Measurements from ENCODE around the gene MYO1D.
A peak's percentile ranks its signal among the peaks of the same experiment; 100 is the strongest.

The MYO1D gene

DNA sequence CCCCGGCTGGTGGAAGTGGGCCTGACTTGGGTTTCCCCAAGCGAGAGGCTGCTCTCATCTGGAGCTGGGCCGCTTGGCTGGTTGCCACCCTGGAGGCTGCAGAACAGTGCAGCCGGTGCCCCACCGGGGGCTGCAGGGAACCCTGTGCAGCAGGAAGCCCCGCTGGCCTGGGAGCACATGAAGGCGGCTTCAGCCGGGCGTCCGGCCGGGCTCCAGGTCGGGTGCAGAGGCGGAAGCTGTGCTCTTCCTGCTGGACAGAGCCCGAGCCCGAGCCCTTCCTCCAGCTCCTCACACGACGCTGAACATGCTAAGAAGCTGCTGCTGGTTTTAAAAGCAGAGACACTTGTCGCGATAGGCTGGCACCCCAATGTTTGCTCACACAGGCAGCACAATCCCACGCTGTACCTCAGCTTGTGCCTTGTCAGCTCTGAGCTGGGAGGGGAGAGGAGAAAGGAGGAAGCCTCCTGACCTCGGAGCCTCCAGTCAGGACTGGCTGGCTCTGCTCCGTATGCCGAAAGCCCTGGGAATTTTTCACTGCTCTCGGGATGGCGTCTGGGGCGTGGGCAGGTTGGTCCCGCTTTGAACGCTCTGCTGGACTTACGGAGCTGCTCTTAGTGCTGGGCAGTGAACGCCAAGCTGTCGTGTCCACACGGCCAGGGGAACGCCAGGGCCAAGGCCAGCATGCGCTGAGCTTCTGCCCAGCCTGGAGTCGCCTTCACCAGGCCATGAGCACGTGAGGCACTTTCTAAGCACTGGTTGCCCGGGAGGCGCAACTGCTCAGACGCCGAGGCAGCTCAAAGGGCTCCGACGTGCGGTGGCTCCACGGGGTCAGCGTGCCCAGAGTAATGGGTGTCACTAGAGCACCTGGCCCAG is 381.3 kb downstream of the MYO1D start:
- DNase-seq: no peak

GRCh38 chr17:32494621-32495358 is 382.1 kb downstream of the MYO1D start:
- DNase-seq: no peak

DNA sequence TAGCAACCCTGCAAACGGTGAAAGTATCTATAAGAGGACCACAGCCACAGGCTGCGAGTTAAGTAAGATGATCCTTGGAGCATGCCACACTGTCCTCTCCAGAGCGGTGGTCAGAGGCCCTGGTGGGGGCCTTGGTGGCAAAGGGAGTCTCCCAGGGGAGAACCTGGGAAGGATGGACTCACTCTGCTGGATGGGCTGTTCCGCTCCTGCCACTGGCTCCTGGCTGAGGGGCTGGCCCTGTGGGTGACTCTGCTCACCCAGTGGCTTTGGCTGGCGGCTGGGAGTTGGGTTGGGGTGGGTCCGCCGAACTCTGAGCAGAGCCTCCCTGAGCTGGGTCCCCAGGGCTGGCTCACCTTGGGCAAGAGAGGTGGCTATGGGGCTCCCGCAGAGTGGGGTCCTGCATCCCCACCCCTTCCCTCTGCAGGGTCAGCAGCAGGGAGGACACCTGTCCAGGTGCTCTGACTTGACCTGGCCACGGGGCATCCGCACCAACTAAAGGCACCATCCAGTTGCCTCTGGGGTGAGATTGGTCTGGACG is 382.9 kb downstream of the MYO1D start:
- DNase-seq: no peak

DNA sequence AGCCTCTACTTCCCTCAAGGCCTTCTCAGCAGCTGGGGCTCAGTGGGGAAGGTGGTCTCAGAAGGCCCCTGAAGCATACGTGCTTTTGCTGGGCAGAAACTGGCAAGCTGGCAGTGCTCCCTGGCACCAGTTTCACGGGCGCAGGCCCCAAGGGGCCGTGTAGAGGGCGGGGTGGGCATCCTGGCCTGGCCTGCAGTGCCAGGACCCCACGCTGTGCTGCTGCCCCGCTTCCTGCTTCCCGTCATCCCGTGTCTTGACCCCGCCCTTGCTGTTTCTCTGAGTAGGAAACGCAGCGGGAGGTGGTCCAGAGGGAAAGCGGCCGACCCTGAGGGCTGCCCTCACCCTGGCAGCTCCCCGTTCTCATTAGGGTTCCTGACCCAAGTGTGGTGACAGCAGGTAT is 383.4 kb downstream of the MYO1D start:
- no peak for DNase-seq

GRCh38 chr17:32492648-32493289 is 384.2 kb downstream of the MYO1D start:
- DNase-seq: no peak

GRCh38 chr17:32492264-32492589 is 384.7 kb downstream of the MYO1D start:
- no peak for DNase-seq

- peak; percentile 33 for DNase-seq
Observed at GRCh38 chr17:32491371-32492263, 385.3 kb downstream of the MYO1D start.

- DNase-seq: no peak
Observed at GRCh38 chr17:32490101-32490482, 386.8 kb downstream of the MYO1D start.

- DNase-seq: no peak
Observed at GRCh38 chr17:32489320-32490100, 387.4 kb downstream of the MYO1D start.

DNA sequence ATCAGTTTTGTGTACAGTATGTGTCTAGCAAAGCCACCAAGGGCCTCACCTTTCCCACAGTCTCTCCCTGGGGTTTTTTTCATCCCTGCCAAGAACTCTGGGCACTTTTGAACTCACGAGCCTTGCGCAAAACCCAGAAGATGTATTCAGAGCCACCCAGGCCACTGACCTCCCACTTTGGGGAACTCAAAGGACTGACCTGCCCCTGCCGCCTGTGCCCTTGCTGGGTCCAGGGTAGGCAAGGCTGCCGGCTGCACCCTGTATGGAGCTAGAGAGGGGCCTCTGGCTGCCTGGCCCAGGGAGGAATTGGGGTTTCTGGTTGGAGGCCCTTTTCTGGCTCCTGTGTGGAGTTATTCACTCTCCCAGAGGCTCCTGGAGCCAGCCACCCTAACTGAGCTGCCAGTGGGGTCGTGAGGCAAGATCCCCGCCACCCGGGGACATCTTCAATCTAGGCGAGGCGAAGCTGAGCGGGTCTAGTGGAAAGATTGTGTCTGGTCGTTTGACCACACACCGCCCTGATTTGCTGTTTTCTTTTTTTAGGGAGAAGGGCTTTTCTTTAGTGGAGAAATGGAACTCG is 388.2 kb downstream of the MYO1D start:
- DNase-seq: no peak

DNA sequence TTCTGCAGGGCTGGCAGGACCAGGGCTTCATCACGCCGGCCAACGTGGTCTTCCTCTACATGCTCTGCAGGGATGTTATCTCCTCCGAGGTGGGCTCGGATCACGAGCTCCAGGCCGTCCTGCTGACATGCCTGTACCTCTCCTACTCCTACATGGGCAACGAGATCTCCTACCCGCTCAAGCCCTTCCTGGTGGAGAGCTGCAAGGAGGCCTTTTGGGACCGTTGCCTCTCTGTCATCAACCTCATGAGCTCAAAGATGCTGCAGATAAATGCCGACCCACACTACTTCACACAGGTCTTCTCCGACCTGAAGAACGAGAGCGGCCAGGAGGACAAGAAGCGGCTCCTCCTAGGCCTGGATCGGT is 388.8 kb downstream of the MYO1D start:
- DNase-seq: no peak

DNA sequence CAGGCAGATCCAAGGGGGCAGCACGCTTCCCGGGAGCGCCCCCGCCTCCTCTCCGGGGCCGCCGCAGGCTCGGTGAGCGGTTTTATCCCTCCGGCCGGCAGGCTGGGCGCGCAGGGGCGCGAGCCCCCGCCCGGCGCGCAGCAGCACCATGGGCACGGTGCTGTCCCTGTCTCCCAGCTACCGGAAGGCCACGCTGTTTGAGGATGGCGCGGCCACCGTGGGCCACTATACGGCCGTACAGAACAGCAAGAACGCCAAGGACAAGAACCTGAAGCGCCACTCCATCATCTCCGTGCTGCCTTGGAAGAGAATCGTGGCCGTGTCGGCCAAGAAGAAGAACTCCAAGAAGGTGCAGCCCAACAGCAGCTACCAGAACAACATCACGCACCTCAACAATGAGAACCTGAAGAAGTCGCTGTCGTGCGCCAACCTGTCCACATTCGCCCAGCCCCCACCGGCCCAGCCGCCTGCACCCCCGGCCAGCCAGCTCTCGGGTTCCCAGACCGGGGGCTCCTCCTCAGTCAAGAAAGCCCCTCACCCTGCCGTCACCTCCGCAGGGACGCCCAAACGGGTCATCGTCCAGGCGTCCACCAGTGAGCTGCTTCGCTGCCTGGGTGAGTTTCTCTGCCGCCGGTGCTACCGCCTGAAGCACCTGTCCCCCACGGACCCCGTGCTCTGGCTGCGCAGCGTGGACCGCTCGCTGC is 389.3 kb downstream of the MYO1D start:
- DNase-seq: peak; percentile 39

DNA sequence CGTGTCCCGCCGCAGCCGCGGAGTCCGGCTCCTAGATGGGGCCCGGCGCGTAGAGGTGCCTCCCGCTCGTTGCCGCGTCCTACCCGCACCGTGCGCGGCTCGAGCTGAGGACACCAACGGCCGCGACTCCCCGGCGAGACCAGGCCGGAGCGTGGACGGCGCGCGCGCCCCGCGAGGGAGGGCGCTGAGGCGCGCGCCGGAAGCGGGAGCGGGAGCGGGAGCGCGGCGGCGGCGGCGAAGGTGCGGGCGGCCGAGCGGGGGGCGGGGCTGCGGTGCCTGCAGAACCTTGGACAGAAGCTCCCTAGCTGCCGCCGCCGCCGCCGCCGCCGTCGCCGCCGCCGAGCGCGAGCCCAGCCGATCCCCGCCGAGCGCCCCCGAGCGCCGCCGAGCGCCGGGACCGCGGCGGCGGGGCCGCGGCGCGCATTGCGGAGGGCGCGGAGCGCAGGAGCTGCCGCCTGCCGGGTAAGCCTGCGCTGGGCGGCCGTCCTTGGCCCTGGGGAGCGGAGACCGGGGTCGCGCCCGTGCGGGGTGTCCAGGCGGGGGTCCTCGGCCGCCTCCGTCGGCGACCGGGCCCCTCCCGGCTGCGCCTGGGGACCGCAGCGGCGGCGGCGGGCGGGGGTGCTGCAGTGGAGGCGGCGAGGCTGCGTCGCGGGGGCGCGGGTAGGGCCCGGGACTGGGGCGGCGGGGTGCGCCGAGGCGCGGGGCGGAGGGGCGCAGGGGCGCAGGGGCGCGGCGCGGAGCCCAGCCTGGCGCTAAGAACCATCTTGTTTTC is 390.0 kb downstream of the MYO1D start, which contains the start of gene CDK5R1:
Gene CDK5R1, plus strand, starts transcription at position 293 of the 772 bp plus-strand sequence. CDS start 628 bp downstream, outside the sequence.
- DNase-seq: peak; percentile 79

DNA sequence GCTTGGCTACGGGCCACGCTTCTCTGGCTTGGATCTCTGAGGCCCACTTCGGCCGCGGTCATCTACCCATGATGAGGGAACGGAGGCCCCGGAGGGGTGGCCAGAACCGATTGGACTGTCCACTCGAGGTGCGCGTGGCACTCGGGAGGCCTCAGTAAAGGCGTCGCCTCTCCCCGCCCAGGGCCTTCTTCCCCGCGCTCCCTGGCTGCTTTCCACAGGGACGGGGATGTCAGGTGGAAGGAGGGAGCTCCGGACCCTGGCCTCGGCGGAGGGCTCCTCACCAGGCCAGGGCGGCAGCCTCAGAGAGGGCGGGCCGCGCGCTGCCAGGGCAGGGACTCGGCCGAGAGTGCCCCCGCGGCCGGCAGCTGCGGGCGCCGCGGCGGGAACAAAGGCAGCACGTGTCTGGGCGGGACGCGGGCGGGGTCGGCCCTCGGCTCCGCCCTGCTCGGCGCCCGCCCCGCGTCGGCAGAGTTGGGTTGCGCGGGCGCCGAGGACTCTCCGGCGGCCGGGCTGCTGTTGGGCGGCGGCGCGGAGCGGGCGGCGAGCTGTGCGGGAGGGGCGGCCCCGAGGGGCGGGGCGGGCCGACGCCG is 390.7 kb downstream of the MYO1D start:
- peak; percentile 78 for DNase-seq

DNA sequence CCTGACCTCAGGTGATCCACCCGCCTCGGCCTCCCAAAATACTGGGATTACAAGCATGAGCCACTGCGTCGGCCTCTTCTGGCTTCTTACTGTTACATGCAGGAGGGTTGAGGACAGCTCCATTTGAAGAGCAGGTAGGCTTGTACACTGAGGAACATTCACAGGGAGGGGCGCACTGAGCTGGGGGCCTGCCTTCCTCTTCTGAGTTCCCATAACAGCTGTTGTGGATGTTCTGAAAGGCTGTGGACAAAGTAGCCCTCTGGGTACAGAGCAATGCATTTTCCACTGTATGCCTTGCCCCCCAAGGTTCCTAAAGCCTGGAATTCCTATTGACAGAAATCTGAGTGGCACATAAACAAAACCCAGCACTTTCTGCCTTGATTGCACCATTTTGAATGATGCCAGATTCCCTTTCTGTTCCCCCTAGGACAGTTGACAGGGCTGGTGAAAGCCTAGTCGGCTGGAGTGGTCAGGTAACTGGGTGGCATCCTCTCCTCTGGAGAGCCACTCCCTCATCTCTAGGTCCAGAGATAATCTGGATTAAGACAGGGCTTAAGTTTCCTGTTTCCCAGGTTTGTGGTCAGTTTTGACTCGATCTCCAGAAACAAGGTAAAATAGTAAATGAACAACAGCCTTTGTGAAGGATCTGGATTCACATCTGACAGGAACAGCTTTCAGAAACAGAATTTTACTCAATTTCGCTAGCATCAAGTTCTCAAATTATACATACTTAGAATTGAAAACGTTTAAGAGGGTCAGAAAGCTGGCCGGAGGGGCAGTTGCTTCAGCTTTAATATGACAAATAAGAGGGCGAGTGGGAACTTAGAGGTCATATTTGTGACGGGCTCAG is 391.4 kb downstream of the MYO1D start:
- no peak for DNase-seq

GRCh38 chr17:32484628-32485027 is 392.3 kb downstream of the MYO1D start:
- DNase-seq: no peak

DNA sequence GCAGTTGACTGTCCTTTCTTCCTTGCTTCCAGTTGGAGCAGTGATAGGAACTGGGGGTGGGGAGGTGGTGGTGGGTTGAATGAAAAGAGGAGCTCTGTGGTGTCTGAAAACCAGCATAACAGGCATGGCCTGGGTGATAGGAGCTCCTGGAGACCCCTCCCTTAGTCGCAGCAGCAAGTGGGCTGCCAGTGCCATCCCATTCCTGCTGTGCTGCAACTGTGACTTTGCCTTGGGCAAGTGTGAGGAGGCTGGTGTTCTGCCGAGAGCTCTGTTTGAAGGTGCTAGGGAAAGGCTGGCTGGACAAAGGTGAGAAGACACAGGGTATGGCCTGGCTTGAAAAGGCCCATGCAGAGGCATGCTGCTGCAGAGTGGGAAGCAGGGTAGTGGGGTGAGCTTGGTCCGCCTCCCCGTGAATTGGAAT is 392.9 kb downstream of the MYO1D start:
- no peak for DNase-seq

DNA sequence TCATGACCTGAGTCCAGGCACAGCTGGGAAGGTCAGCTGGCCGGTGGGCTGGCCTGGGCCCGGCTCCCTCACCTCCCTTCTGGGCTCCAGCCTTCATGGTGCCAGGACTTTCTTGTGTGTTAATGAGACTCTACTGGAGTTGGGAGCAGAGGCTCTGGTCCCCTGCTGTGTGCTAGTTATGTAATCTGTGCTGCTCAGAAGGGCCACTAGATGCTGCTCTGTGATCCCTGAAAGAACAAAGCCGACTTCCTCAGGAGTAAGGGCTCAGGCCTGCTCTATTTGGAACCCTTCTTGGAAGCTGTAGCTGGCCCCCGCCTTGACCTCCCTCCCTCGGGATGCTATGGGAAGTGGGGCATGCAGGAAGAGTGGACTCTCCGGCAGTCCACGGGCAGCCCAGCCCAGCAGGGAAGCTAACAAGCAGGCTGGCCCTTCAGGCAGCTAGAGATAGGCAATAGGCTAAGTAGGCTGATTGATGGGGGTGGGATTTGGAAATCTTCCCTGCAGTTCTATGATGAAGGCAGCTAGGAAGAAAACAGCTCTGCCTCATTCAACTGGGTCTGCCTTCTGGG is 393.4 kb downstream of the MYO1D start:
- DNase-seq: peak; percentile 32

Measured in activated naive CD4-positive, alpha-beta T cell treated with anti-CD3 and anti-CD28 coated beads, Interleukin-2, amount 50 U/mL, for 16 hours (primary cell).